HEK293 (cell line): ENCODE results near the gene GOSR2.

ENCODE experiments used
- TCF7L2 ChIP-seq: IDR thresholded peaks from 2 replicates; pipeline ENCODE4 v1.6.1; 2011; ENCODE audit warnings: low read depth, mild to moderate bottlenecking, inconsistent platforms, low read length, moderate library complexity, borderline replicate concordance
- ZBTB21 ChIP-seq: fragments of 450-650 bp; formaldehyde crosslinking; IDR thresholded peaks from 2 replicates; pipeline ENCODE4 v1.5.1; 2017; ENCODE audit warnings: missing biosample characterization, missing genetic modification characterization
- ZBTB7A ChIP-seq: fragments of 450-650 bp; formaldehyde crosslinking; IDR thresholded peaks from 2 replicates; pipeline ENCODE4 v1.5.1; 2016; ENCODE audit warnings: low read depth, missing biosample characterization, missing genetic modification characterization
- ZNF501 ChIP-seq: fragments of 450-650 bp; formaldehyde crosslinking; IDR thresholded peaks from 2 replicates; pipeline ENCODE4 v1.5.1; 2016; ENCODE audit warnings: missing biosample characterization, missing genetic modification characterization
- ZNF585B ChIP-seq: fragments of 450-650 bp; formaldehyde crosslinking; IDR thresholded peaks from 2 replicates; pipeline ENCODE4 v1.5.1; 2016; ENCODE audit warnings: missing biosample characterization, missing genetic modification characterization
- ZSCAN30 ChIP-seq: fragments of 450-650 bp; IDR thresholded peaks from 2 replicates; pipeline ENCODE4 v1.5.1; 2018; ENCODE audit warnings: missing biosample characterization, mild to moderate bottlenecking, missing genetic modification characterization, moderate library complexity
- TF ChIP-seq, protein P1 (sequence below): fragments of 450-650 bp; formaldehyde crosslinking; IDR thresholded peaks from 2 replicates; pipeline ENCODE4 v1.5.1; 2016; ENCODE audit warnings: missing biosample characterization, missing genetic modification characterization
- TF ChIP-seq, protein P2 (sequence below): fragments of 450-650 bp; formaldehyde crosslinking; optimal IDR thresholded peaks from 2 replicates; pipeline ENCODE3; 2016; ENCODE audit warnings: missing biosample characterization, mild to moderate bottlenecking, missing genetic modification characterization
- TF ChIP-seq, protein P3 (sequence below): fragments of 450-650 bp; formaldehyde crosslinking; IDR thresholded peaks from 2 replicates; pipeline ENCODE4 v1.5.1; 2017; ENCODE audit warnings: missing biosample characterization, missing genetic modification characterization
- TF ChIP-seq, protein P4 (sequence below): fragments of 450-650 bp; formaldehyde crosslinking; IDR thresholded peaks from 2 replicates; pipeline ENCODE4 v1.5.1; 2017; ENCODE audit warnings: missing biosample characterization, missing genetic modification characterization
- TF ChIP-seq, protein P5 (sequence below): fragments of 450-650 bp; formaldehyde crosslinking; IDR thresholded peaks from 2 replicates; pipeline ENCODE4 v1.5.1; 2016; ENCODE audit warnings: missing biosample characterization, missing genetic modification characterization
- TF ChIP-seq, protein P6 (sequence below): fragments of 450-650 bp; formaldehyde crosslinking; IDR thresholded peaks from 2 replicates; pipeline ENCODE4 v1.5.1; 2017; ENCODE audit warnings: missing biosample characterization, missing genetic modification characterization
- TF ChIP-seq, protein P7 (sequence below): fragments of 450-650 bp; formaldehyde crosslinking; IDR thresholded peaks from 2 replicates; pipeline ENCODE4 v1.5.1; 2016; ENCODE audit warnings: missing biosample characterization, missing genetic modification characterization
- TF ChIP-seq, protein P8 (sequence below): fragments of 450-650 bp; formaldehyde crosslinking; conservative IDR thresholded peaks from 2 replicates; pipeline ENCODE4 v1.5.1; 2016; ENCODE audit warnings: low read depth, missing biosample characterization, missing genetic modification characterization
- TF ChIP-seq, protein P9 (sequence below): sonication (generic); formaldehyde crosslinking; IDR thresholded peaks from 2 replicates; pipeline ENCODE4 v1.8.1; 2022; ENCODE audit warnings: mild to moderate bottlenecking, moderate library complexity, missing genetic modification reagents

The GOSR2 gene

DNA sequence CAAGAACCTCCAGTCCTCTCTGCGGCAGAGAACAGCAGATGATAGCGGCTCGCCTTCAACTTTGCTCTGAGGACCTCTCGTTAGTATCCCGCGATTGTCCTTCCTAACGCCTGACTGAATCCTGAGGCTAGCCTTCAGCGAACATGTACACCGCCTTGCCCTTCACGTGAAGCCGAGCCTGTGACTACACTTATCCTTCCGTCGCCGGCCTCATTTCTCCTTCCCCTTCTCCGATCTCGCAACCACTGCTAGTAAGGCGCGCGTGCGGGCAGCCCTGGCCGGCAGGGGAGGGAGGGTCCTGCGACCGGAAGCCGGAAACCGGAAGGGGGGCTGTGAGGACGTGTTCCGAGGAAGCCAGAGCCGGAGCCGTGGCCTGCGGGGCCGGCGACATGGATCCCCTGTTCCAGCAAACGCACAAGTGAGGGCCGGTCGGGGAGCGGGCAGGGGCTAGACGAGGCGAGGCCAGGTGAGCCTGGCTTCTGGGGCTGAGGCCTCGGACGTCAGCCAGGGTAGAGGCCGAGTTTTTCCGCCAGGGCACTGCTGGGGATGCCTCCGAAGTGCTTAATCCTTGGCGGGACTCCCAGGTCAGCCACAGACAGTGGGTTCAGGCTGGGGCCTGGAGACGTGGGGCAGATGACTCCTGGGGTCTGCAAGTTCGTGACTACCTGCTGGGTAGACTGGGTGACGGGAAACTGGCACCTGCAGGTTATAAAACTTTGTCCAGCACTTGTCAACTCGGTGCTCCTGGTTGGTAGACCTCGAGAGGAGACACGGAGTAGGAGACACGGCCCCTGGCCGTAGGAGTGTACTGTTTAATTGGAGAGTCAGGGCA is at the start of gene GOSR2 (continued):
- TF ChIP-seq, protein P1, sequence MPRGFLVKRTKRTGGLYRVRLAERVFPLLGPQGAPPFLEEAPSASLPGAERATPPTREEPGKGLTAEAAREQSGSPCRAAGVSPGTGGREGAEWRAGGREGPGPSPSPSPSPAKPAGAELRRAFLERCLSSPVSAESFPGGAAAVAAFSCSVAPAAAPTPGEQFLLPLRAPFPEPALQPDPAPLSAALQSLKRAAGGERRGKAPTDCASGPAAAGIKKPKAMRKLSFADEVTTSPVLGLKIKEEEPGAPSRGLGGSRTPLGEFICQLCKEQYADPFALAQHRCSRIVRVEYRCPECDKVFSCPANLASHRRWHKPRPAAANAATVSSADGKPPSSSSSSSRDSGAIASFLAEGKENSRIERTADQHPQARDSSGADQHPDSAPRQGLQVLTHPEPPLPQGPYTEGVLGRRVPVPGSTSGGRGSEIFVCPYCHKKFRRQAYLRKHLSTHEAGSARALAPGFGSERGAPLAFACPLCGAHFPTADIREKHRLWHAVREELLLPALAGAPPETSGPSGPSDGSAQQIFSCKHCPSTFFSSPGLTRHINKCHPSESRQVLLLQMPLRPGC (tag by site-specific recombination) = peak; percentile 45; the same call in 1 of the 2 replicates
- TF ChIP-seq ZBTB21 (peak; percentile 60), ZNF501 (tag by site-specific recombination) (peak; percentile 94), ZSCAN30 (0 out of 2 replicates have a peak, but pooled peaks have one; percentile 33), ZNF585B (tag by site-specific recombination) (no peak), ZBTB7A (tag by site-specific recombination) (peak; percentile 95), TCF7L2 (peak; percentile 83)
- TF ChIP-seq, protein P2, sequence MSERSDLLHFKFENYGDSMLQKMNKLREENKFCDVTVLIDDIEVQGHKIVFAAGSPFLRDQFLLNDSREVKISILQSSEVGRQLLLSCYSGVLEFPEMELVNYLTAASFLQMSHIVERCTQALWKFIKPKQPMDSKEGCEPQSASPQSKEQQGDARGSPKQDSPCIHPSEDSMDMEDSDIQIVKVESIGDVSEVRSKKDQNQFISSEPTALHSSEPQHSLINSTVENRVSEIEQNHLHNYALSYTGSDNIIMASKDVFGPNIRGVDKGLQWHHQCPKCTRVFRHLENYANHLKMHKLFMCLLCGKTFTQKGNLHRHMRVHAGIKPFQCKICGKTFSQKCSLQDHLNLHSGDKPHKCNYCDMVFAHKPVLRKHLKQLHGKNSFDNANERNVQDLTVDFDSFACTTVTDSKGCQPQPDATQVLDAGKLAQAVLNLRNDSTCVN (tag by site-specific recombination) = peak; percentile 40
- TF ChIP-seq, protein P3, sequence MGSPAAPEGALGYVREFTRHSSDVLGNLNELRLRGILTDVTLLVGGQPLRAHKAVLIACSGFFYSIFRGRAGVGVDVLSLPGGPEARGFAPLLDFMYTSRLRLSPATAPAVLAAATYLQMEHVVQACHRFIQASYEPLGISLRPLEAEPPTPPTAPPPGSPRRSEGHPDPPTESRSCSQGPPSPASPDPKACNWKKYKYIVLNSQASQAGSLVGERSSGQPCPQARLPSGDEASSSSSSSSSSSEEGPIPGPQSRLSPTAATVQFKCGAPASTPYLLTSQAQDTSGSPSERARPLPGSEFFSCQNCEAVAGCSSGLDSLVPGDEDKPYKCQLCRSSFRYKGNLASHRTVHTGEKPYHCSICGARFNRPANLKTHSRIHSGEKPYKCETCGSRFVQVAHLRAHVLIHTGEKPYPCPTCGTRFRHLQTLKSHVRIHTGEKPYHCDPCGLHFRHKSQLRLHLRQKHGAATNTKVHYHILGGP (tag by site-specific recombination) = no peak
- TF ChIP-seq, protein P4, sequence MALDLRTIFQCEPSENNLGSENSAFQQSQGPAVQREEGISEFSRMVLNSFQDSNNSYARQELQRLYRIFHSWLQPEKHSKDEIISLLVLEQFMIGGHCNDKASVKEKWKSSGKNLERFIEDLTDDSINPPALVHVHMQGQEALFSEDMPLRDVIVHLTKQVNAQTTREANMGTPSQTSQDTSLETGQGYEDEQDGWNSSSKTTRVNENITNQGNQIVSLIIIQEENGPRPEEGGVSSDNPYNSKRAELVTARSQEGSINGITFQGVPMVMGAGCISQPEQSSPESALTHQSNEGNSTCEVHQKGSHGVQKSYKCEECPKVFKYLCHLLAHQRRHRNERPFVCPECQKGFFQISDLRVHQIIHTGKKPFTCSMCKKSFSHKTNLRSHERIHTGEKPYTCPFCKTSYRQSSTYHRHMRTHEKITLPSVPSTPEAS (tag by site-specific recombination) = 0 out of 2 replicates have a peak, but pooled peaks have one; percentile 19
- TF ChIP-seq, protein P5, sequence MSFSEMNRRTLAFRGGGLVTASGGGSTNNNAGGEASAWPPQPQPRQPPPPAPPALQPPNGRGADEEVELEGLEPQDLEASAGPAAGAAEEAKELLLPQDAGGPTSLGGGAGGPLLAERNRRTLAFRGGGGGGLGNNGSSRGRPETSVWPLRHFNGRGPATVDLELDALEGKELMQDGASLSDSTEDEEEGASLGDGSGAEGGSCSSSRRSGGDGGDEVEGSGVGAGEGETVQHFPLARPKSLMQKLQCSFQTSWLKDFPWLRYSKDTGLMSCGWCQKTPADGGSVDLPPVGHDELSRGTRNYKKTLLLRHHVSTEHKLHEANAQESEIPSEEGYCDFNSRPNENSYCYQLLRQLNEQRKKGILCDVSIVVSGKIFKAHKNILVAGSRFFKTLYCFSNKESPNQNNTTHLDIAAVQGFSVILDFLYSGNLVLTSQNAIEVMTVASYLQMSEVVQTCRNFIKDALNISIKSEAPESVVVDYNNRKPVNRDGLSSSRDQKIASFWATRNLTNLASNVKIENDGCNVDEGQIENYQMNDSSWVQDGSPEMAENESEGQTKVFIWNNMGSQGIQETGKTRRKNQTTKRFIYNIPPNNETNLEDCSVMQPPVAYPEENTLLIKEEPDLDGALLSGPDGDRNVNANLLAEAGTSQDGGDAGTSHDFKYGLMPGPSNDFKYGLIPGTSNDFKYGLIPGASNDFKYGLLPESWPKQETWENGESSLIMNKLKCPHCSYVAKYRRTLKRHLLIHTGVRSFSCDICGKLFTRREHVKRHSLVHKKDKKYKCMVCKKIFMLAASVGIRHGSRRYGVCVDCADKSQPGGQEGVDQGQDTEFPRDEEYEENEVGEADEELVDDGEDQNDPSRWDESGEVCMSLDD (tag by site-specific recombination) = peak; percentile 44; the same call in 1 of the 2 replicates
- TF ChIP-seq, protein P6, sequence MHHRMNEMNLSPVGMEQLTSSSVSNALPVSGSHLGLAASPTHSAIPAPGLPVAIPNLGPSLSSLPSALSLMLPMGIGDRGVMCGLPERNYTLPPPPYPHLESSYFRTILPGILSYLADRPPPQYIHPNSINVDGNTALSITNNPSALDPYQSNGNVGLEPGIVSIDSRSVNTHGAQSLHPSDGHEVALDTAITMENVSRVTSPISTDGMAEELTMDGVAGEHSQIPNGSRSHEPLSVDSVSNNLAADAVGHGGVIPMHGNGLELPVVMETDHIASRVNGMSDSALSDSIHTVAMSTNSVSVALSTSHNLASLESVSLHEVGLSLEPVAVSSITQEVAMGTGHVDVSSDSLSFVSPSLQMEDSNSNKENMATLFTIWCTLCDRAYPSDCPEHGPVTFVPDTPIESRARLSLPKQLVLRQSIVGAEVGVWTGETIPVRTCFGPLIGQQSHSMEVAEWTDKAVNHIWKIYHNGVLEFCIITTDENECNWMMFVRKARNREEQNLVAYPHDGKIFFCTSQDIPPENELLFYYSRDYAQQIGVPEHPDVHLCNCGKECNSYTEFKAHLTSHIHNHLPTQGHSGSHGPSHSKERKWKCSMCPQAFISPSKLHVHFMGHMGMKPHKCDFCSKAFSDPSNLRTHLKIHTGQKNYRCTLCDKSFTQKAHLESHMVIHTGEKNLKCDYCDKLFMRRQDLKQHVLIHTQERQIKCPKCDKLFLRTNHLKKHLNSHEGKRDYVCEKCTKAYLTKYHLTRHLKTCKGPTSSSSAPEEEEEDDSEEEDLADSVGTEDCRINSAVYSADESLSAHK (tag by site-specific recombination) = peak; percentile 41; the same call in 1 of the 2 replicates
- TF ChIP-seq, protein P7, sequence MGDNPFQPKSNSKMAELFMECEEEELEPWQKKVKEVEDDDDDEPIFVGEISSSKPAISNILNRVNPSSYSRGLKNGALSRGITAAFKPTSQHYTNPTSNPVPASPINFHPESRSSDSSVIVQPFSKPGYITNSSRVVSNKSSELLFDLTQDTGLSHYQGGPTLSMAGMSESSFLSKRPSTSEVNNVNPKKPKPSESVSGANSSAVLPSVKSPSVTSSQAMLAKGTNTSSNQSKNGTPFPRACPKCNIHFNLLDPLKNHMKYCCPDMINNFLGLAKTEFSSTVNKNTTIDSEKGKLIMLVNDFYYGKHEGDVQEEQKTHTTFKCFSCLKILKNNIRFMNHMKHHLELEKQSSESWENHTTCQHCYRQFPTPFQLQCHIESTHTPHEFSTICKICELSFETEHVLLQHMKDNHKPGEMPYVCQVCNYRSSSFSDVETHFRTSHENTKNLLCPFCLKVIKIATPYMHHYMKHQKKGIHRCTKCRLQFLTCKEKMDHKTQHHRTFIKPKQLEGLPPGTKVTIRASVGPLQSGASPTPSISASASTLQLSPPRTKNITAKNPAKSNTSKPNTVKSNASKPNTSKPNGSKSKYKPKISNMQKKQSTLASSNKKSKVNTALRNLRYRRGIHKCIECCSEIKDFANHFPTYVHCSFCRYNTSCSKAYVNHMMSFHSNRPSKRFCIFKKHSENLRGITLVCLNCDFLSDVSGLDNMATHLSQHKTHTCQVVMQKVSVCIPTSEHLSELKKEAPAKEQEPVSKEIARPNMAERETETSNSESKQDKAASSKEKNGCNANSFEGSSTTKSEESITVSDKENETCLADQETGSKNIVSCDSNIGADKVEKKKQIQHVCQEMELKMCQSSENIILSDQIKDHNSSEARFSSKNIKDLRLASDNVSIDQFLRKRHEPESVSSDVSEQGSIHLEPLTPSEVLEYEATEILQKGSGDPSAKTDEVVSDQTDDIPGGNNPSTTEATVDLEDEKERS (tag by site-specific recombination) = no peak
- TF ChIP-seq, protein P8, sequence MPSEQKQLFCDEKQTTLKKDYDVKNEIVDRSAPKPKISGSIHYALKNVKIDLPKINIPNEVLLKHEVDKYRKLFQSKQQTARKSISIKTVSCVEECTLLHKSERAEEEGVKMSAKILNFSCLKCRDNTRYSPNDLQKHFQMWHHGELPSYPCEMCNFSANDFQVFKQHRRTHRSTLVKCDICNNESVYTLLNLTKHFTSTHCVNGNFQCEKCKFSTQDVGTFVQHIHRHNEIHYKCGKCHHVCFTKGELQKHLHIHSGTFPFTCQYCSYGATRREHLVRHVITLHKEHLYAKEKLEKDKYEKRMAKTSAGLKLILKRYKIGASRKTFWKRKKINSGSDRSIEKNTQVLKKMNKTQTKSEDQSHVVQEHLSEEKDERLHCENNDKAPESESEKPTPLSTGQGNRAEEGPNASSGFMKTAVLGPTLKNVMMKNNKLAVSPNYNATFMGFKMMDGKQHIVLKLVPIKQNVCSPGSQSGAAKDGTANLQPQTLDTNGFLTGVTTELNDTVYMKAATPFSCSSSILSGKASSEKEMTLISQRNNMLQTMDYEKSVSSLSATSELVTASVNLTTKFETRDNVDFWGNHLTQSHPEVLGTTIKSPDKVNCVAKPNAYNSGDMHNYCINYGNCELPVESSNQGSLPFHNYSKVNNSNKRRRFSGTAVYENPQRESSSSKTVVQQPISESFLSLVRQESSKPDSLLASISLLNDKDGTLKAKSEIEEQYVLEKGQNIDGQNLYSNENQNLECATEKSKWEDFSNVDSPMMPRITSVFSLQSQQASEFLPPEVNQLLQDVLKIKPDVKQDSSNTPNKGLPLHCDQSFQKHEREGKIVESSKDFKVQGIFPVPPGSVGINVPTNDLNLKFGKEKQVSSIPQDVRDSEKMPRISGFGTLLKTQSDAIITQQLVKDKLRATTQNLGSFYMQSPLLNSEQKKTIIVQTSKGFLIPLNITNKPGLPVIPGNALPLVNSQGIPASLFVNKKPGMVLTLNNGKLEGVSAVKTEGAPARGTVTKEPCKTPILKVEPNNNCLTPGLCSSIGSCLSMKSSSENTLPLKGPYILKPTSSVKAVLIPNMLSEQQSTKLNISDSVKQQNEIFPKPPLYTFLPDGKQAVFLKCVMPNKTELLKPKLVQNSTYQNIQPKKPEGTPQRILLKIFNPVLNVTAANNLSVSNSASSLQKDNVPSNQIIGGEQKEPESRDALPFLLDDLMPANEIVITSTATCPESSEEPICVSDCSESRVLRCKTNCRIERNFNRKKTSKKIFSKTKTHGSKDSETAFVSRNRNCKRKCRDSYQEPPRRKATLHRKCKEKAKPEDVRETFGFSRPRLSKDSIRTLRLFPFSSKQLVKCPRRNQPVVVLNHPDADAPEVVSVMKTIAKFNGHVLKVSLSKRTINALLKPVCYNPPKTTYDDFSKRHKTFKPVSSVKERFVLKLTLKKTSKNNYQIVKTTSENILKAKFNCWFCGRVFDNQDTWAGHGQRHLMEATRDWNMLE (tag by site-specific recombination) = peak; percentile 99
- TF ChIP-seq, protein P9, sequence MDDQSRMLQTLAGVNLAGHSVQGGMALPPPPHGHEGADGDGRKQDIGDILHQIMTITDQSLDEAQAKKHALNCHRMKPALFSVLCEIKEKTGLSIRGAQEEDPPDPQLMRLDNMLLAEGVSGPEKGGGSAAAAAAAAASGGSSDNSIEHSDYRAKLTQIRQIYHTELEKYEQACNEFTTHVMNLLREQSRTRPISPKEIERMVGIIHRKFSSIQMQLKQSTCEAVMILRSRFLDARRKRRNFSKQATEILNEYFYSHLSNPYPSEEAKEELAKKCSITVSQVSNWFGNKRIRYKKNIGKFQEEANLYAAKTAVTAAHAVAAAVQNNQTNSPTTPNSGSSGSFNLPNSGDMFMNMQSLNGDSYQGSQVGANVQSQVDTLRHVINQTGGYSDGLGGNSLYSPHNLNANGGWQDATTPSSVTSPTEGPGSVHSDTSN (CRISPR knock-in tag) = peak; percentile 81
